HG03045 (cell line): ENCODE measurements around the gene ATOSA.

ENCODE experiments used
- ATAC-seq: cut with Tn5 transposase; IDR thresholded peaks from one replicate; pipeline ENCODE4 v1.9.1; 2021; ENCODE audit warnings: mild to moderate bottlenecking, moderate library complexity; ENCODE audit not compliant: unreplicated experiment

Gene ATOSA

DNA sequence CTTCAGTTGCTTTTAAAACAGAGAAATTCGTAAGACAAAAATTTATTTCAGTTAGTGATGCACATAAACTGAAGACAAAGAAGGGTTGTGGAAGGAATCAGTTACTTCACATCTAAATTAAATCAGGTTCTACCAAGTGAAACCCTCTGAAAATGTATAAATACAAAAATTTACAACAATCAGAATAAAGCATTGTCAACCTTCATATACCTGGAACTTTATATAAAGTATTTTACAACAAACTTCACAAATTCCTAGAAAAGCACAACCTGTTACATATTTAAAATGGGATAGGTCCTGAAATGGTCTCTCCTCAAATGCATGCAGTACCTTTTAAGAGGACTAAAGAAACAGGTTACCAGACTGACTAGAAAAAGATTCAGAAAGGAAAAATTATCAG lies 26.9 kb downstream of the ATOSA start:
- no peak for ATAC-seq

DNA sequence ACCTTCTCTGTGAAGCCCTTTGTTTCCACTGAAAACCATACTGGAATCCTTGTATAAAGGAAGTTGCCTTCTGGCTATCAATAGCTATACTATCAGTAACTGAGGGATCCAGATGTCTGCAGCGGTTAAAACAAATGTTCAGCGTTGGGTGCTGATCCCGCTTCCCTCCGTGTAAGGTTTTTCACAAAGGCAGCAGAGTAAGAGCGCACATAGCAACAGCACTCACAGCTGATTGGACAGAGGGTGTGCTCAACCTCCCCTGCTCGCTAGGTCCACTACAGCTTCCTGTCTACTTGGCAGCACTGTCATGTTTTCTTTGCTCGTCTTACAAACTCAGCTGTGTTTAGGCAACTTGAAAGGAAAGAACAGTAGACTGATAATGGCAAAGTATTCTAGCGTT lies 27.3 kb downstream of the ATOSA start:
- peak; percentile 77 for ATAC-seq

DNA sequence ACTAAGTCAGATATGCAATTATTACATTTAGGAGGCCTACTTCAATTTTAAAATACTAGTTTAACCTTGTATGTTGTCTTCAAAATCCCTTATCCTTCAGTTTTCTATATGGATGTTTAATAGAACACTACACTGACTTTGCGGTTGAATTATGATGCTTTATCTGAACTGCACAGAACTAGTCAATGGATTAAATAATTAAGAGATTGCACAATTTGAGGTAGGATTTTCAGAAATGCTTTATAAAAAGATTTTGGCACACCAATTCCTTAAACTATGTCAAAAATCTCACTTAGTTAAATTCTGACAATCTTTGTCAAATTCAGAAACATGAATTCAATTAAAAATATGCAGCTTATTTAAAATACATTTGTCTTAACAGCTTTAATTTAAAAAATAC lies 28.1 kb downstream of the ATOSA start:
- ATAC-seq = no peak

DNA sequence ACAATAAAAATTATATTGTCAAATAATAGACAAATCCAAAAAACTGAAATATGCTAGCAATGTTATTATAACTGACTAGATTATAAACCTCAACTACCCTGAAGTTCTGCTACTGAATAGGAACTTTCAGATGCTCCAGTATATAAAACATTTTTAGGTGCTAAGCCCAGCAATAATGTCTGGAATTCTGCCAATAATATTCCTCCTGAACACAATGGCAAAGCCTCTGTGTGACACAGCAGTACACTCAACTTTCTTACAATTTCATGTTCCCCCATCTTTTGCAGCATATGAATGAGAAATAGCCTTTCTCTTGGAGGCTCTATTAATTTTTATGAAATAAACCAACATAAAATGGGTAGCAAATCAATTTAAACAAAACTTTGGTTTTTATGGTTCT lies 29.5 kb downstream of the ATOSA start:
- no peak for ATAC-seq

DNA sequence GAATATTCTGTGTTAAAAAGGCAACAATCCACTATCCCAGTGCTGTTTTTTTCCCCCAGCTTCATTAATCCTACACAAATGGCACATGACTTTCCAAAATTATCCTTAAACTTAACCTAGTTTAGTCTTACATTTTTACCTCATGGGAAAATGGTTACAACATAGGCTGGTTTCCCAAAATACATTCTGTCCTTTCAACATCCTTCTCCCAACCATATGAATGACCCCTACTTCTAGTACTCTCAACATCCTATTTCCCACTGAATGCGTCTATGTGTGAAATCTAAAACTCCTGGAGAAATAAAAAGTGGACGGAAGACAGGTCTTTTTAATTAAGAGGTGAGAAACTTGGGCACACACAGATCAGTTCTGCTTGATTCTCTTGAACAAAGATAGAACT lies 33.3 kb downstream of the ATOSA start:
- ATAC-seq = no peak

DNA sequence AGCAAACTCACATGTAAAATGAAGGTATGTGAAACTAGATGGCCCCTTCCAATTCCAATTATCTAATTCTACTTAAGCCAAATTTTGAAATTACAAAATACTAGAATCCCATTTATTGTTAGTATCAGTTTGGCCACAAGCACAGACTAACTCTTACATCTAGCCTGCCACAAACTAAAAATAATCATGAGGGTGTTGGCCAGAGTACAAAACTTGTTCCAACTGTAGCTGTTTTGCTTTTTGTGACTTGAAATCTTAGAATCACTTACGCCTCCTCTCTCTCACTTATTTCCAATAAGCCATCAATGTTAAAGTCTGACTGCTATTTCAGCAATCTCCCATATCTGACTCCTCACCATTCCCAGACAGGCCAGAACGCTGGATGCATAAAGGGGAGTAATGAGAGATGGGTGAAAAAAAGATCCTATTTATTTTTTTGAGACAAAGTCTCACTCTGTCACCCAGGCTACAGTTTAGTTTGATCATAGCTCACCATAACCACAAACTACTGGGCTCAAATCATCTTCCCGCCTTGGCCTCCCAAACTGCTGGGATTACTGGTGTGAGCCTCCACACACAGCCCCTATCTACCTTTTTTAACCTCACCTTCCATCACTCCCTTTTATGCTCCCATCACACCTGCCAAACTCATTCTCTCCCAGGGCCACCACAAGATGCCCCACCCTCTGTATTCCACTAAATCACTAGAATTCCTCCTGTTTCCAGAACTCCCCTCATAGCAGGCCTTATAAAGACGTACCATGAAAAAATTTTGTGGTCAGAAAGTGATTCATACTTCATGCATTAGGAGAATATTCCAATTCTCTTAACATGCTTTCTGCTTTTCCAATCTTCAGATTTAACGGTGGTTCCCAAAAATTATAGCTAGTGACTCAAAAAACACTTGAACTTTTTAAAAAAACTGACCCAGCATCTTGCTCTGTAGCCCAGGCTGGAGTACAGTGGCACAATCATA lies 36.5 kb downstream of the ATOSA start:
- no peak for ATAC-seq

DNA sequence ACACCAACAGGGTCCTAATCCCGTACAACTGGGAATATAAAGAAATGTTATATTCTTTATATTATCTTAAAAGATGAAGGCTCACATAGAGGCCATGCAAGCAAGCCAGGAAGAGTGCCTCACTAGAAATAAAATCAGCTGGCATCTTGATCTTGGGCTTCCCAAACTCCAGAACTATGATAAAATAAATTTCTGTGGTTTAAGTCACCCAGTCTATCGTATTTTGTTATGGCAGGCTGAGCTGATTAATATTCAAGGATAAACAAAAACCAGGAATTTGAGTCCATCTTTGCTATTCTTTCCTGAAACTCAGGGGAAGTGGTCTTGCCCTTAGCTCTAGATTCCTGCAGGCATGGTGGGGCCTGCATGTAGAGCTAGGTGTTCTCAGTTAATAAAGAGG lies 42.7 kb downstream of the ATOSA start:
- ATAC-seq = no peak

DNA sequence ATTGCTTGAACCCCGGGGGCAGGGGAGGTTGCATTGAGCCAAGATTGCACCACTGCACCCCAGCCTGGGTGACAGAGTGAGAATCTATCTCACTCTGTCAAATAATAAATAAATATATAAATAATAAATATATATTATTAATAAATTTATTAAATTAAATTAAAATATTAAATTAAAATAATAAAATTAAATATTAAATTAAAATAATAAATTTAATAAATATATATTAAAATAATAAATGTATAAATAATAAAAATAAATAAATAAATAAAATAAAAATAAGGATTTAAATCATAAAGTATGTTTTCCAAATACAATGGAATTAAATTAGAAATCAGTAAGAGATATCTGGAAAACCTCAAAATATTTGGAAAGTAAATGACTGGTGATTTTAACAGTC lies 43.3 kb downstream of the ATOSA start:
- ATAC-seq = no peak
